ENCODE measurements around the gene RHOT2.

- peak in 3 of 6 experiments; percentile 30 to 57 (median 37) for TF ChIP-seq CTCF (IDR thresholded peaks at IDR 0.05)
- TF ChIP-seq POLR2A (IDR thresholded peaks at IDR 0.05) = no peak
These were observed 18.0 kb downstream of the RHOT2 start for GRCh38 chr16:685967-686366.

All from Peyer's patch (tissue), 4 donors.